OCI-LY7 (cell line): Measurements from ENCODE around the gene JUN. TPM values are rescaled to one million over a fixed set of nuclear protein-coding genes. Genes with fewer than 3 reads are reported as not detected.

Source experiments
- BruUV-seq: library from RNA; stranded (reverse); fragments of 400-500 nt; replicated peaks from 2 replicates; lab custom pipeline; 2021; lab: Mats Ljungman, UMichigan
- CTCF ChIA-PET: fragments of 300-600 bp; sonication (Branson Sonifier 250); formaldehyde crosslinking; loops from one replicate; lab custom pipeline; 2022; ENCODE audit warnings: antibody characterized with exemption; ENCODE audit not compliant: unreplicated experiment; lab: Charles Lee
- POLR2A ChIA-PET: fragments of 300-600 bp; sonication (Branson Sonifier 250); formaldehyde crosslinking; loops from one replicate; lab custom pipeline; 2022; ENCODE audit warnings: antibody characterized with exemption; lab: Charles Lee
- DNase-seq: peaks from one replicate; pipeline ENCODE4 v3.0.0-alpha.2; 2015; ENCODE audit warnings: low spot score
- H2AFZ ChIP-seq: fragments of 200-600 bp; sonication (generic), shearing (Covaris generic); 2 replicates; pipeline ENCODE4 v1.6.1; 2014; ENCODE audit warnings: mild to moderate bottlenecking, antibody characterized with exemption, low read length, moderate library complexity
- H3K27ac ChIP-seq: fragments of 200-600 bp; sonication (generic); 2 replicates; pipeline ENCODE4 v1.5.1; 2014; ENCODE audit warnings: mixed run types, low read depth, mild to moderate bottlenecking, moderate library complexity, low read length, inconsistent platforms; ENCODE audit not compliant: poor library complexity, severe bottlenecking
- H3K36me3 ChIP-seq: fragments of 200-600 bp; sonication (generic); 2 replicates; pipeline ENCODE4 v1.6.1; 2014; ENCODE audit warnings: mild to moderate bottlenecking, antibody characterized with exemption, low read length, moderate library complexity, mixed read lengths; ENCODE audit not compliant: insufficient read depth
- H3K4me1 ChIP-seq: fragments of 200-600 bp; sonication (generic); 2 replicates; pipeline ENCODE4 v1.5.1; 2014; ENCODE audit warnings: mild to moderate bottlenecking, low read length; ENCODE audit not compliant: insufficient read depth, poor library complexity, severe bottlenecking
- H3K4me2 ChIP-seq: fragments of 200-600 bp; sonication (generic); 2 replicates; pipeline ENCODE4 v1.6.1; 2014; ENCODE audit warnings: mild to moderate bottlenecking, low read length
- H3K4me3 ChIP-seq: fragments of 200-600 bp; sonication (generic); 2 replicates; pipeline ENCODE4 v1.5.1; 2014; ENCODE audit warnings: mild to moderate bottlenecking, low read depth, low read length; ENCODE audit not compliant: poor library complexity, severe bottlenecking
- H3K79me2 ChIP-seq: fragments of 200-600 bp; sonication (generic); 2 replicates; pipeline ENCODE4 v1.6.1; 2016; ENCODE audit warnings: low read depth, mild to moderate bottlenecking, low read length, moderate library complexity, mixed read lengths; ENCODE audit not compliant: insufficient read depth
- H3K9me2 ChIP-seq: fragments of 200-600 bp; sonication (generic); 2 replicates; pipeline ENCODE4 v1.6.1; 2016; ENCODE audit warnings: mild to moderate bottlenecking, low read length, mixed read lengths; ENCODE audit not compliant: insufficient read depth
- H3K9me3 ChIP-seq: fragments of 200-600 bp; sonication (generic); 2 replicates; pipeline ENCODE4 v1.6.1; 2014; ENCODE audit warnings: mild to moderate bottlenecking, mixed run types, low read length, mixed read lengths
- H4K20me1 ChIP-seq: fragments of 200-600 bp; sonication (generic); 2 replicates; pipeline ENCODE4 v1.6.1; 2014; ENCODE audit warnings: mild to moderate bottlenecking, antibody characterized with exemption, low read length, moderate library complexity, mixed read lengths; ENCODE audit not compliant: insufficient read depth
- EZH2phosphoT487 ChIP-seq: fragments of 200-600 bp; sonication (generic); IDR thresholded peaks from 2 replicates; pipeline ENCODE4 v1.6.1; 2018; ENCODE audit warnings: low read depth, borderline replicate concordance, mild to moderate bottlenecking, mixed run types, antibody characterized with exemption, low read length, moderate library complexity, mixed read lengths
- intact Hi-C: fragments of 100-400 bp; cut with micrococcal nuclease; formaldehyde crosslinking; loops from one replicate; pipeline ENCODE4 v1.10.0; 2022; ENCODE audit not compliant: unreplicated experiment
- total RNA-seq, 2 experiments: library from RNA; depleted of rRNA in 1 of 2; stranded (reverse); fragments of >200 nt in 1 of 2; shearing (Covaris generic) in 1 of 2; gene quantifications; 2 replicates each; pipeline ENCODE4 v1.2.3, GENCODE V29; 2014 to 2022
- TF ChIP-seq, protein P1 (sequence below): fragments of 200-600 bp; sonication (generic); conservative IDR thresholded peaks from 2 replicates; pipeline ENCODE4 v1.5.1; 2014; ENCODE audit warnings: mild to moderate bottlenecking, antibody characterized with exemption, low read length, moderate library complexity, mixed read lengths

The JUN gene
- total RNA-seq, 2 experiments from 2014 or later, result 4.2 to 7.7 TPM

DNA sequence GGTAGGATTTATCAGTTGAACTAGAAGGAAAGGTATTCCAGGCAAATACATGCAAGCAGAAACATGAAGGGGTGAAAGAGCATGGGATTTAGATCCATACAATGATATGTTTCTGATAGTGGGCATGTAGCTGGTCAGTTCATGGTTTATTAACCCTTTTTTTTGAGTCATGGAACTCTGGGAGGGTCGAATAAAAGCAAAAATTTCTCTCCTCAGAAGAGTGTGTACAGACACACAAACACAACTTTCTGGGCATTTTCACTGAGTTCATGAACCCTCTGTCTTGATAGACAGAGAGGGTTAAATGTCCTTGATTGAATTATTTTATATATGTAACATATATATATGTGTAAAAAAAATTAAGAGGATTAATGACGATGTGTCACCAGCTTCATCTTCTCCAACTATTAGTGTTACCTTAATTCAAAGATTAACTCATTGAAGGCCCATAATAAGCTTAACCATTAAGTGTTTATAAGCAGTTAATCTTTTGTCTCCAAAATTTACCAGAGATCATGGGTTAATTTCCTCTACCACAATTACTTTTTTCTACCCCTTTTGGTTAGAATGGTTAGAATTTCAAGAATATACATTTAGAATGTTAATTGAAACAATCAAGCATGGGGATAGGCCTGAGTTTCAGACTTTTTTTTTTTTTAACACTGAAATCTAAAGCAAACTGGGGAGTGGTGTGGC lies 4.6 kb downstream of the JUN start:
- no peaks in the 10 kb centered on the region for H3K9me3 ChIP-seq
- BruUV-seq, result no TSS peak
- H3K4me1 ChIP-seq, result peaks cover 14% of the 10 kb centered on the region
- CTCF ChIA-PET, result no interaction called here
- no peak overlapping the region for H3K27ac ChIP-seq
- DNase-seq, result no peak
- no peak overlapping the region for H2AFZ ChIP-seq
- intact Hi-C loops, result no loop called here
- TF ChIP-seq, protein P1, sequence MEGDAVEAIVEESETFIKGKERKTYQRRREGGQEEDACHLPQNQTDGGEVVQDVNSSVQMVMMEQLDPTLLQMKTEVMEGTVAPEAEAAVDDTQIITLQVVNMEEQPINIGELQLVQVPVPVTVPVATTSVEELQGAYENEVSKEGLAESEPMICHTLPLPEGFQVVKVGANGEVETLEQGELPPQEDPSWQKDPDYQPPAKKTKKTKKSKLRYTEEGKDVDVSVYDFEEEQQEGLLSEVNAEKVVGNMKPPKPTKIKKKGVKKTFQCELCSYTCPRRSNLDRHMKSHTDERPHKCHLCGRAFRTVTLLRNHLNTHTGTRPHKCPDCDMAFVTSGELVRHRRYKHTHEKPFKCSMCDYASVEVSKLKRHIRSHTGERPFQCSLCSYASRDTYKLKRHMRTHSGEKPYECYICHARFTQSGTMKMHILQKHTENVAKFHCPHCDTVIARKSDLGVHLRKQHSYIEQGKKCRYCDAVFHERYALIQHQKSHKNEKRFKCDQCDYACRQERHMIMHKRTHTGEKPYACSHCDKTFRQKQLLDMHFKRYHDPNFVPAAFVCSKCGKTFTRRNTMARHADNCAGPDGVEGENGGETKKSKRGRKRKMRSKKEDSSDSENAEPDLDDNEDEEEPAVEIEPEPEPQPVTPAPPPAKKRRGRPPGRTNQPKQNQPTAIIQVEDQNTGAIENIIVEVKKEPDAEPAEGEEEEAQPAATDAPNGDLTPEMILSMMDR, result no peak
- no peak for TF ChIP-seq EZH2phosphoT487
- H3K4me2 ChIP-seq, result no peak overlapping the region
- no peaks in the 10 kb centered on the region for H3K9me2 ChIP-seq
- H3K4me3 ChIP-seq, result no peak overlapping the region
- H3K36me3 ChIP-seq, result no peaks in the 10 kb centered on the region
- no peaks in the 10 kb centered on the region for H4K20me1 ChIP-seq
- H3K79me2 ChIP-seq, result no peaks in the 10 kb centered on the region
- POLR2A ChIA-PET, result interaction anchor here (0.7 kb wide), 2 partner anchors 201 to 540 kb away, joined by 3 to 4 read pairs; no protein-coding TSS in a partner anchor

DNA sequence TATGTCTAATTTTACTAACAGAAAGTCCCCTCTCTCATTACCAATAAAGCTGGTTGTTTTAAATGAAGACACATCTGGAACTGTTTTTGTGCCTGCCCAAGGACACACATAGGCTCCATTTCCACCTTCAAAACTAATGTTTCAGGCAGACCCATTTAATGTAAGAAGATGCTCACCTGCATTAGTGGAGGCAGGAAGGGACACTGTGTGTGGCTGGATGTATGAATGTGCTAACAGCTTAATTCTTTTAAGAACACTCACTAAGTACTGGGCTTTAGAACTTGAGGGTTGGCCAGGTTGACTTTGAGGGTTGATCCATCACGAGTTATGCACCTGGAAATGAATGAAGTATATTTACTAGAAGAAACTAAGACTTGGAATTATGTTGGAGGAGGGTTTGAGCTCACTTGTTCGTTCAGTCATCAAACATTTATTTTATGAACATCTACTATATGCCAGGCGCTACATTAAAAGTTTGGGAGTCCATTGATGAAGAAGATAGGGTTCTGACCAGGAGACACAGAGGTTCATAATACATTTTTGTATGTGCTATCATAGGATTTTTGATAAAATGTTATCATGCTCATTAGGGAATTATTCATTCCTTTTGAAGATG lies 5.4 kb downstream of the JUN start:
- Histone ChIP-seq H2AFZ (no peak overlapping the region), H3K27ac (no peak overlapping the region), H3K36me3 (no peaks in the 10 kb centered on the region), H3K4me1 (peaks cover 20% of the 10 kb centered on the region), H3K4me2 (no peak overlapping the region), H3K9me2 (no peaks in the 10 kb centered on the region), H3K4me3 (no peak overlapping the region), H3K9me3 (no peaks in the 10 kb centered on the region), H4K20me1 (no peaks in the 10 kb centered on the region), H3K79me2 (no peaks in the 10 kb centered on the region)
- ChIA-PET CTCF (no interaction called here), POLR2A (interaction anchor here (1.2 kb wide), 1 partner anchor 390 kb away, joined by 3 read pairs; no protein-coding TSS in a partner anchor)
- no peak for DNase-seq
- intact Hi-C loops, result no loop called here
- TF ChIP-seq, protein P1, result no peak
- no peak for TF ChIP-seq EZH2phosphoT487
- no TSS peak for BruUV-seq
